NCI-H1417 (cell line): Measurements from ENCODE around the gene MT1A.

Experiments
- DNase-seq, 3 experiments: peaks; one replicate each; lab custom pipeline; 2025; lab: John Stamatoyannopoulos, UW

MT1A gene

GRCh38 chr16:56679078-56679730, 40.7 kb downstream of the MT1A start:
- no peak for DNase-seq

GRCh38 chr16:56679818-56680217, 41.4 kb downstream of the MT1A start:
- no peak for DNase-seq

- DNase-seq = peak; percentile 77 to 84 (median 80)
These were observed 43.7 kb downstream of the MT1A start, which contains the start of gene MT1X for GRCh38 chr16:56681939-56682702. Gene MT1X (plus strand): TSS chr16:56682470. CDS start chr16:56682541, 71 bp downstream.

DNA sequence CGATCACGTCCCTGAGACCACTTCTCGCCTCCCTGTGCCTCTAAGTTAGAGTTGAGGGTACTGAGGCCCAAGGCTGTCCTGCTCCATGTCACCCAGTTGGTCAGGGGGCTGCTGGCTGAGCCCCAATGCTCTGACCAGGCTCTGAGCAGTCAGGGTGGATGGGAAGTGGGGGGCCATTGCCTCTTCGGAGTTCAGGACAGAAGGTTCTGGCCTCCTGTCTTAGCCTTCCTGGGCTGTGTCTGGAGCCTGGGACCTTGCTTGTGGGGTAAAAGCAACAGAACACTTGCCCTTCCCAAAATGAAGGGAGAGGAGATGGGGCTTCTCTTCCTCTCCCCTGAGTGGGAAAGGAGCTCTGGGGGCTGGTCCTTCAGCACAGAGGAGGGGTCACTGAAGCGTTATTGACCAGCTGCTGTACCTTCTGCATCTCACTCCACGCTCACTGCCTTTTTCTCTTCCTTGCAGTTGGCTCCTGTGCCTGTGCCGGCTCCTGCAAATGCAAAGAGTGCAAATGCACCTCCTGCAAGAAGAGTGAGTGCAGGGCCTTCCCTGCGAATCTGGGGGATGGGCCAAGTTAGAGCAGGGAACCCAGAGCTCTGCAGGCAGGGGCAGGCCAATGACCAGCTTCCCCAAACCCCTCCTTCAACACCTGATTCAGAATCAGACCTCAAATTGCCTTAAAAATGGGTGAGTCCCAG, 44.4 kb downstream of the MT1A start:
- DNase-seq = no peak

GRCh38 chr16:56683424-56684172, 45.1 kb downstream of the MT1A start:
- no peak for DNase-seq

DNA sequence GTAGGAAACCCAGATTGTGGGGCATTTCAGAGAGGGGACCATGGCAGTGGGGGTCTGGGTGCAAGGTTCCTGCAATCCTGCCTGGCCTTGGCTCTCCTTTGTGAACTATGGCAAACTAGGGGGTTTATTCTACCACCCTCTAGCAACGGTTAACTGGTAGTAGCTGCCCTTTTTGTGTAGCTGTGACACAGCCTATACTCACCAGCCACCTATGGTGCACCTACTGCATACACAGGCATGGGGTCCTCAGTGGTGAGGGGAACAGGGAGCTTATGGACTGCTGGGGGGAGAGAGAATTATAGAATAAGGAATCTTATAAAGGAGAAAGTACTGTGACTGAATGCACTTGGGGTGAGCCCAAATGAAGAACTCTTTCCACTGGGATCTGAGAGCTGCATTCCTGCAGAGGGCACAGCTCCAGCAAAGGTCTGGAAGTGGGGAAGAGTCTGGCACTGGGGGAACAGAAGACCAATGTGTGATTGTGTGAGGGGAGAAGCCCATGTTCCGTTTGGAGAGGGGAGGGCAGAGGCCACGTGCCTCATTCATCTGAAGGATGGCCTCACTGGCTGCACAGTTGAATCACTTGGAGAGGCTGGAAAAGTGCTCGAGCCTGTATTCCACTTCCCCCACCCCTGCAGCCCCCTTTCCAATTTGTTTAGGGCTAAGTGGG, 45.9 kb downstream of the MT1A start:
- DNase-seq = no peak

DNA sequence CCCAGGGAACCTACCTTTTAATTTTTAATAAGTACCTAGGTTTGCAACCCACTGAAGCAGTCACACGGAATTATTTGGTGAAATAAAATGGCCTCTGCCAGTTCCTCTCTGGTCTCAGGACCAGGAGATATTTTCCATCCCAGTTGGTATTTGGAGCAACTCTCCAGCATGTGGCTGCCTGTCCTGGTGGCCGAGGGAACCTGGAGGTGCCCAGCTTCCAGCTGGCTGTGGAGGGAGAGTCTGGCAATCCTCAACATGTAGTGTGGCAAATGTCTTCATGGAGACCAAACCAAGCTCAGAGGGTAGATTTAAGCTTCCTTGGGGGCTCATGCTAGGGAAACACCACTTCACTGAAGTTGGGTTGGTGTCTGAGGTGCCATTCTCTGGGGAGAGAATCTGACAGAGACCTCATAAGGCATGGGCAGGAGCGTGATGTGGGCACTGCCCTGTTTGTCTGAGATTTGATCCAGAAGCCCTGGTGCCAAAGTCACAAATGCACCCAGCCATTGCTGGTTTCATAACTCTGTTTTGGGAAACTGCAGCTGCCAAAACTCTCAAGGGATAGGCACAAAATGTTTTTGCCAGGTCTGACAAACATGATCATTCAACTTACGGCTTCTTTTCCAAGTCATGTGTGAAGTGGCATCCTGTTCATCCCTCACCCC, 46.6 kb downstream of the MT1A start:
- no peak for DNase-seq

DNA sequence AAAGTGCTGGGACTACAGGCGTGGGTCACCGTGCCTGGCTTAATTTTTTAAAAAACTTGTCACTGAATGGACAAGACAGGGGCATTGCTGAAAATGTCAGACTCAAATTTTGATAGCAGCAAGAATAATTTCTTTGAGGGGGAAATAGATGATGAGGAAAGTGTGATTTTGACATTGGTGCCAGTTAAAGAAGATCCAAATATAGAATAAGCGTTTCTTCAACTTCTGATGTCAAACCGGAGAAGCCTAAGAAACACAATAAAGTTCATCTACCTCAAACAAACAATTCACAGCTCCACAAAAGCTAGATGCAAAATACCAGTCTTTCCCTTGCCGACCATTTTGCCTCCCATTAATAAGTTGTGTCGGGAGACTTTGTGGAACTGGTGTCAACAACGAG, 48.3 kb downstream of the MT1A start:
- DNase-seq = no peak

GRCh38 chr16:56688762-56689161, 50.3 kb downstream of the MT1A start:
- DNase-seq = no peak

GRCh38 chr16:56689171-56689570, 50.7 kb downstream of the MT1A start:
- DNase-seq = no peak
